NT2/D1 (cell line): ENCODE data around the gene ADAR.

ENCODE experiments used
- SUZ12 ChIP-seq: IDR thresholded peaks from 2 replicates; pipeline ENCODE4 v1.6.1; 2011; ENCODE audit not compliant: insufficient read length, insufficient read depth; ENCODE audit errors: extremely low read depth
- YY1 ChIP-seq: IDR thresholded peaks from 2 replicates; pipeline ENCODE4 v1.6.1; 2011; ENCODE audit not compliant: insufficient read length, insufficient read depth

DNA sequence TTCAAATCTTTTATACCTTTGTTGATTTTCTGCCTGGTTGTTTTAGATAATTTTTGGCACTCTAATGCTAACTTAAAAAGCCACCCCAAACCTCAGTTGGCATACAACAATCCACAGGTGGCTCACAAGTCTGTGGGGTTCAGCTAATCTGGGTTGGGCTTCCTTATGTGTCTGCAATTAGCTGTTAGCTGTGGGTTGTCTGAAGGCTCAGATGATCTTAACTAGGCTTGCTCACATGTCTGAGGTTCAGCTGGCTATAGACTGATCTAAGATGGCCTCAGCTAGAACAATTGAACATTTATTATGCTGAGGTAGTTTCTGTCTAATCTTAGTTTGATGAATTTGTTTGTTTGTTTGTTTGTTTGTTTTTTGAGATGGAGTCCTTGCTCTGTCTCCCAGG lies 44.9 kb upstream of the ADAR start:
- TF ChIP-seq YY1 = no peak
- TF ChIP-seq SUZ12 = no peak
